ENCODE results near the gene NEUROG1. TPM values are rescaled to one million over a fixed set of nuclear protein-coding genes. Genes with fewer than 3 reads are reported as not detected.

Gene NEUROG1, protein sequence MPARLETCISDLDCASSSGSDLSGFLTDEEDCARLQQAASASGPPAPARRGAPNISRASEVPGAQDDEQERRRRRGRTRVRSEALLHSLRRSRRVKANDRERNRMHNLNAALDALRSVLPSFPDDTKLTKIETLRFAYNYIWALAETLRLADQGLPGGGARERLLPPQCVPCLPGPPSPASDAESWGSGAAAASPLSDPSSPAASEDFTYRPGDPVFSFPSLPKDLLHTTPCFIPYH
- polyA plus RNA-seq (ENCODE audit: insufficient read length), result not detected

DNA sequence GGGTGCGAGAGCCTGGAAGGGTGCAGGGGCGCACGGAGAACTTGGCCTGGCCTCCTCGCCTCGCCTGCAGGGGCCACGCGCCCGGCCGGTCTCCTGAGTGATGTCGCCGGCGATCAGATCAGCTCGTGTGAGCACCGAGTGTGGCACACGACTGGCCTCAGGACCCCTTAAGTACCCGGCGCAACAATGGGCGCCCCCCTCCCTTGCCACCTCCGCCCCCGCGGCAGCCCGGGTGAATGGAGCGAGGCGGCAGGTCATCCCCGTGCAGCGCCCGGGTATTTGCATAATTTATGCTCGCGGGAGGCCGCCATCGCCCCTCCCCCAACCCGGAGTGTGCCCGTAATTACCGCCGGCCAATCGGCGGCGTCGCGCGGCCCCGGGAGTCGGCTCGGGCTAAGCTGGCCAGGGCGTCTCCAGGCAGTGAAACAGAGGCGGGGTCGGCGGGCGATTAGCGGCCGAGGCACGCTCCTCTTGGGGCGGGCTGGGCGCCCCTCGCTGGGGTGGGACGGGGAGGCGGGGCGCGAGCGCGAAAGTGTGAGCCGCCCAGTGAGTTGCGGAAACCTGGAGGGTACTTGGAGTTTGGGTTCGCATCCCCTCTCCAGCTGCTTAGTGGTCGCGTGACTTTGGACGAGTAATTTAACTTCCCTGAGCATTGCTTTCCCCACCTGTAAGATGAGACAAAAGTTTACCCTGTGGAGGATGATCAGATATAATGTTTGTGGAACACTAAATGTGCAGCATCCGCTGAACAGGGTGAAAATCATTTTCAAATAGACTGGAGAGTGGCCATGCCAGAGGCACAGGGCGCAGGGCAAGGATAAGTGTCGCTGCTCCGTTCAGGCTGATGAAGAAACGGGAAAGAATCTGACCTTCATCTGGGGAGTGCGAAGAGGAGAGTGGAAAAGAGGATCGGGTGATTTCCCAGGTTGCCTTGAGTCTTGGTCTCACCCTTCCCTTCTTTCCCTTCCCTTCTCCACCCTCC lies at the start of gene NEUROG1:
Gene NEUROG1, minus strand, starts transcription at position 145 of the 982 bp plus-strand sequence. CDS start 274 bp downstream, outside the sequence.
- no peak for DNase-seq (ENCODE audit: low read depth)

- no peak for DNase-seq (ENCODE audit: low read depth)
Measured at GRCh38 chr5:135584918-135585317, 49.2 kb upstream of the NEUROG1 start.

- DNase-seq (ENCODE audit: low read depth), result no peak
Measured at GRCh38 chr5:135584276-135584675, 48.5 kb upstream of the NEUROG1 start.

DNA sequence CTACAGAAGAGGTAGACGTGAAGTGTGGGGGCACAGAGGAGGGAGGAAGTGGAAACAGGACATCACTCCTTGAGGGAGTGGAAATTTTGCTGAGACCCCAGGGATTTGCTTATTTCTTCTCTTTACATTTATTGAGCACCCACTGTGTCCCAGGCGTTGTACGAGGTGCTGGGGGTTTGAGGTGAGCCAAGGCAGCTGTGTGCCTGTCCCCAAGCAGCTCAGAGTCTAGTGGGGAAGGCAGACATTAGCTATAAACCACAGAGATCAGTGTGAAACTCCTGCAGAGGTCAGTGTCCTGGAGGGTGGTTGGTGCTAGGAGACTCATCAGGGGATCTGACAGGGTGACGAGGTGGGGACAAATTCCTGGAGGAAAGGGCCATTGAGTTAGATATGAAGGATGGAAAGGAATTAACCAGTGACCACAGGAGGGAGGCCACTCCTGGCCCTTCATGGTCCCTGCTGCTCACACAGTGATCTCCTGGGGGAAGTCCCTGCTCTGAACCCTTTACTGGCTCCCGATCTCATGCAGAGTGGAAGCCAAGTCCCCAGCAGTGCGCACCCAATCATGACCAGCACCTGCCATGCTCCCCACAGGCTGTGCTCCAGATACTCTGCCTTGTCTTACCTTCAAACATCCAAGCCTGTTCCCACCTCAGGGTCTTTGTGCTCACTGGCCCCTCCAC lies 46.5 kb upstream of the NEUROG1 start:
- DNase-seq (ENCODE audit: low read depth), result no peak

- no peak for DNase-seq (ENCODE audit: low read depth)
Measured at GRCh38 chr5:135578685-135579341, 43.0 kb upstream of the NEUROG1 start, which contains the start of gene CXCL14. Gene CXCL14 (minus strand): TSS chr5:135578991. CDS start chr5:135578778, 213 bp downstream.

GRCh38 chr5:135578305-135578684 lies 42.5 kb upstream of the NEUROG1 start:
- DNase-seq (ENCODE audit: low read depth), result no peak

DNA sequence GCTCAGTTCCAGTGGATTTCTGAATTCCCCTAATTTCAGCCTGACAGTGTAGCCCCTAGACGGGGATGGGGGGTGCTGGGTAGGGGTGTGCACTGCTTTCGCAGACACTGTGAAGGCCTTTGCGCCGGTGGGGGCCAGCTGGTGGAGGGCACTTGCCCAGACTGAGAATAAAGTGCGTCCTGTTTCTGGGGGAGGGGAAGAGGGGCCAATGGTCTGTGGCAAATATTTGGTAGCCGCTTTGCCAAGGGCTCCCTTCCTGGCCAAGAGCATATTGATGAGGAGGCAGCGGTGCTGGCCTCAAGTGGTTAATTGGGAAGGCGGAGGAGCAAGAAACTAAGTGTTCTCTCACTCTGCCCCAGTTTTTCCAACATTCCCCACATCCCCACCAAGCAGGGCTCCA lies 41.7 kb upstream of the NEUROG1 start:
- DNase-seq (ENCODE audit: low read depth), result no peak

GRCh38 chr5:135576075-135576599 lies 40.4 kb upstream of the NEUROG1 start:
- no peak for DNase-seq (ENCODE audit: low read depth)

- DNase-seq (ENCODE audit: low read depth), result no peak
Measured at GRCh38 chr5:135574493-135574892, 38.7 kb upstream of the NEUROG1 start.

DNA sequence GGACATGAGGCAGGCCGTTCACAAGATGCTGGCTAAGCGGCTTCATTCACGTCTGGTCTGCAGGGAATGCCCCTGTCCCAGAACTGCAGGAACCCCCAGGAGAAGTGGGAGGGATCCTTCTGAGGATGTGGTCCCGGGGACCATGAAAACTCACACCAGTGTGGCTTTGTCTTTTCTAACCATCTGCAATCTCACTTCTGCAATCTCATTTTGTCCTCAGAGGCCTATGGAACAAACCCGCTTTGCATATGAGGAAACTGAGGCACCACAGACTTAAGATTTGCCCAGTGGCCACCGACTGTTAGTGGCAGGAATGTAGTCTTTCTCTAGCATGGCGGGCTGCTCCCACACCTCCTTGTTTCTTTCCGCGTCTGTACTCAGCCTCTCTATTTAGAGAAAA lies 36.1 kb upstream of the NEUROG1 start:
- no peak for DNase-seq (ENCODE audit: low read depth)

GRCh38 chr5:135571066-135571609 lies 35.4 kb upstream of the NEUROG1 start:
- no peak for DNase-seq (ENCODE audit: low read depth)

- DNase-seq (ENCODE audit: low read depth), result no peak
Measured at GRCh38 chr5:135570453-135570764, 34.6 kb upstream of the NEUROG1 start.

DNA sequence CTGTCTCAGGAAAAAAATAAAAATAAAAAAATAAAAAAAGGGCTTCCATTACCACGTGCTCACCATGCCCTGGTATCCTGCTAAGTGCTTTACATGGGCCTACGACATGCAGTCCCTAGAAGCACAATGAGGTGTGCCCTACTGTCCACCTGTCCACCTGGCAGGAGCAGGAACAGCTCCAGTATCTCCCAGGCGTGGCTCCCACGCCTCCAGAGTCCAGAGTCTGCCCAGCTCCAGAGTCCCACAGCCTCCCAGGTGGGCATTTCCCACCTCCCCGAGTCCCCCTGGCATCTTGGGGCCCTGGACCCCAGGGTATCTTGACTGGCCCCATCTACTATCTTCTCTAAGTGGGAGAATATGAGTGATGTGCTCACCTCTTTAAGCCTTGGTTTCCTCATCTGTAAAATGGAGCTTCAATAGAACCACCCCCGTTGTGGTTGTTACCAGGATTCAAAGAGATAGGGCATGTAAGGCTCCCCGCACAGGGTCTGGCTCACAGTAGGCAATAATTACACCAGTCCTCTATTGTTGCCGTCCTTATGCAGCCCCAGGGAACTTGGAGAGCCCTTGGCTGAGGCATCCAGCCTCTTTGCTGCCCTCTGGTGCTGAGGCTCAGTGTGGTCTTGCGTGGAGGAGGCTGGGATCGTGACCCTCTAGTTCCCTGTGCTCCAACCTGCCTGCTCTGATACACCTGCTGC lies 34.1 kb upstream of the NEUROG1 start:
- no peak for DNase-seq (ENCODE audit: low read depth)

DNA sequence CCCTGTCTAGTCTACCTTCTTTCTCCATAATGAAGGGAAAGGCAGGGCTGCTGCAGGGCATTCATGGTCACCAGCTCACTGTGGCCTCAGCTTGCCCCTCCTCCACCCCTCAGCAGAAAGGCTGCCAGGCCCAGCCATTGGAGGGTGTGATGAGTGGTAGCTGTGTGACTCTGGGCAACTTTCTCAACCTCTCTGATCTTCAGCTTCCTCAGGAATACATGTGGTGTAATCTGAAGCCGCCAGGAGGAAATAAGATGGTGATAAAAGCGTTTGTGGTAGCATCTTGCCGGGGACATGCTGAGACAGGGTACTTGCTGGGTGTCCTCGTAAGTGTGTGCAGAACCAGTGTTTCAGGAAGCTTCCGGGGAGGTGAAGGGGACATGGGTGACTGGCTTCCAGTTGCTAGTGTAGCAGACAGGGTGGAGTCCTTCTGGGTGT lies 33.2 kb upstream of the NEUROG1 start:
- DNase-seq (ENCODE audit: low read depth), result no peak

DNA sequence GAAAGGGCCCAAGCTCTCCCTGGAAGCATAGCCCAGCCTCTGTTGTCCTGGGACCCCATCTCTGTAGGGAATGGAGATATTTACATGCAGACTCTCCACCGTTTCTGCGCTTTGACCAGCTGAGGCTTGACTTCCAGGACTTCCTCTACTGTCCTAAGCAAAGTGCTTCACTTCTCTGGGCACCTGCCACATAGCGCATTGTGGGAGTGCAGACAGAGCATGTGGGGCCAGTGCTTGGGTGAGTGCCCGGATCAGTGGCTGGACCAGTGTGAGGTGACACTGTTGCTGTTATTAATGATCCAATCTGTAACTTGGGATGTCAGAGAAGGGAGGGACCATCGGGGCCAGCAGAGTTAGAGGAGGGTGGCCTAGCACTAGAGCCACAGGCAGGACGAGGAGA lies 32.5 kb upstream of the NEUROG1 start:
- no peak for DNase-seq (ENCODE audit: low read depth)

DNA sequence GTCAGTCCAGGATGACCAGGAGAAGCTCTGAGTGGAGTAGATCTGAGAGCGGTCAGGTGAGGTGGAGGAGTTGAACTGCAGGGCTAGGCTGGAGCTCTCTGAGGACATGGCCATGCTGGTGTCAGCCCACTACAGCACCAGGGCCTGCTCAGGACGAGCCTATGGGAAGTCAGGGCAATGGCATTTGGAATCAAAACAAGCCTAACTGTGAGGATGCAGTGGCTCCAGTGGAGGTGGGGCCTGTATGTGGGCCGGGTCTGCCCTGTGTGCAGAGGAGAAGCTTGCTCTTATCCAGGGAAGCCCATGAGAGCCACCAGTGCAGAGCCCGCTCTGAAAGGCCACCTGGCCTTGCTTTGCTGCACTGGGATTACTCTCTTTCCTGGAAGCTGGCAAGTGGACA lies 31.9 kb upstream of the NEUROG1 start:
- DNase-seq (ENCODE audit: low read depth), result no peak

GRCh38 chr5:135566422-135567400 lies 30.9 kb upstream of the NEUROG1 start:
- DNase-seq (ENCODE audit: low read depth), result no peak

GRCh38 chr5:135565725-135566421 lies 30.1 kb upstream of the NEUROG1 start:
- DNase-seq (ENCODE audit: low read depth), result no peak

- DNase-seq (ENCODE audit: low read depth), result no peak
Measured at GRCh38 chr5:135565266-135565665, 29.5 kb upstream of the NEUROG1 start.
